ENCODE data around the gene ETFRF1. TPM values are rescaled to one million over a fixed set of nuclear protein-coding genes. Genes with fewer than 3 reads are reported as not detected.

ETFRF1 gene
- total RNA-seq, 4 donors from 2014 or later, result 25.2 to 70.9 (median 39.3) TPM

DNA sequence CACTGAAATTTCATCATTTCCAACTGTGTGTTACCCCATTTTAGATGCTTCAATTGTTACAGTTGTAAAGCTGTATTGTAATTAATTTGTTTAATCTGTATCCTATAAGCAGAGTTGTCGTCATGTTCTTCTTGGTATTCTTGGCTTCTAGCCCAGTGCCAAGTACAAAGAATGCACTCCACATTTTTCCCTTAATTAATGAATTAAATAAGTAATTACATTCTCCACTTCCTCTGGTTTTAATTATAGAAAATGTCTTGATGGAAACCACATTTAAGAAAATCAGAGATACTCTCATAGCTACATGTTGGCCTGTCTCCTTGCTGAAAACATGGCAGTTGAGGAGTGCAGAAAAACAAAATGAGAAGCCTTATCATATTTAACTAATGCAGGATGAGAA lies 823 bp upstream of the ETFRF1 start:
- no peak for TF ChIP-seq CTCF (IDR thresholded peaks at IDR 0.05; ENCODE audit: low read depth)

GRCh38 chr12:25194722-25195055 lies 348 bp upstream of the ETFRF1 start:
- TF ChIP-seq CTCF (IDR thresholded peaks at IDR 0.05; ENCODE audit: low read depth), result no peak

DNA sequence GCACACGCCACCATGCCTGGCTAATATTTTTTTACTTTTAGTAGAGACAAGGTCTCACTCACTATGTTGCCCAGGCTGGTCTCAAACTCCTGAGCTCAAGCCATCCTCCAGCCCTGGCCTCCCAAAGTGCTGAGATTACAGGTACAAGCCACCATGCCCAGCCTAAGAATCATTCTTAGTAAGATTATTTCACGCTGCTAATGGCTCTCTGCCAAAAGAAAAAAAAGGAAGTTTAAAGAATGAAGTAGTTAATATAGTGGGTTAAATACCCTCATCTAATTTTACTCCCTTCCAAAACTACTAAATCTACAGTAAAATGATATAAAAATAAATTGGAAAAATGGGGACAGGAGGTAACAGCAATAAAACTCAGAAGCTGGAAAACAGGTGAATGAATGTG lies 2.6 kb downstream of the ETFRF1 start:
- no peak for TF ChIP-seq CTCF (IDR thresholded peaks at IDR 0.05; ENCODE audit: low read depth)

- TF ChIP-seq CTCF (IDR thresholded peaks at IDR 0.05; ENCODE audit: low read depth), result no peak
Observed at GRCh38 chr12:25200703-25201102, 5.7 kb downstream of the ETFRF1 start.

- TF ChIP-seq CTCF (IDR thresholded peaks at IDR 0.05; ENCODE audit: low read depth), result no peak
Observed at GRCh38 chr12:25202137-25202536, 7.1 kb downstream of the ETFRF1 start.

DNA sequence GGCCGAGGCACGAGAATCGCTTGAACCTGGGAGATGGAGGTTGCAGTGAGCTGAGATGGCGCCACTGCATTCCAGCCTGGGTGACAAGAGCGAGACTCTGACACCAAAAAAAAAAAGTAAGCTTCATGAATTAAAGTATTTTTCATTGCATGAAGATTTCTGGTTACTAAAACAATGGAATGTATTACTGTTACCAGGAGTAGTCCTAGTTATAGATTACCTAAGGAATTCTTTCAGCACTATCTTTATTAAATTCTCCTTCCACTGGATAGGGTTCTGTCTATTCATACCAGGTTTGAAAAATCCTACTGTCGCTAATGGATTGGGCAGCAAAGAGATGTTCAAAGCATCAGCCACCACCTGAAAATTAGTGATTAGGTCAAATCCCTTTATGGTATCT lies 12.4 kb downstream of the ETFRF1 start:
- no peak for TF ChIP-seq CTCF (IDR thresholded peaks at IDR 0.05; ENCODE audit: low read depth)

DNA sequence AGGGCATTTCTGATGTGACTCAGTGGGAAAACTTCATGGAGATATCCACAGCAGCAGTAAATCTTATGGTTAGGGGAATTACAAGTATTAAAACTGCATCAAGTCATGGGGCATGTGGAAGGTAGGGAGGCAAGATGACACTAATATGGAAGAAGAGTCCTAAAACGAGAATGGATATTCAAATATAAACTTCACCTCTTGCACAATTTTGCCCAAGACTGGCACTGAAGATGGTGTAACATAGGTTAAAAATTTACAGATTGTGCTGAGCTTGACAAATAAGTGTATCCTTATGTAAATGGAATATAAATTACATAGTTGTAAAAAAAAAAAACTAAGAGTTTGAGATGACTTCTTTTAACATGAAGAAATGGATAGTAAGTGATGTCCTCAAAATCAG lies 12.8 kb downstream of the ETFRF1 start:
- no peak for TF ChIP-seq CTCF (IDR thresholded peaks at IDR 0.05; ENCODE audit: low read depth)

GRCh38 chr12:25208554-25208953 lies 13.5 kb downstream of the ETFRF1 start:
- TF ChIP-seq CTCF (IDR thresholded peaks at IDR 0.05; ENCODE audit: low read depth), result no peak
